Measurements from ENCODE around the gene OTULIN. TPM values are rescaled to one million over a fixed set of nuclear protein-coding genes. Genes with fewer than 3 reads are reported as not detected.

The OTULIN gene
- total RNA-seq, 2 experiments from 2014 or later: 71.2 to 80.7 TPM

- CTCF ChIA-PET: interaction anchor here (5.2 kb wide), 1 partner anchor 16 kb away, joined by 29 read pairs; no protein-coding TSS in a partner anchor
These were observed 45.9 kb downstream of the OTULIN start for GRCh38 chr5:14710313-14710994.

DNA sequence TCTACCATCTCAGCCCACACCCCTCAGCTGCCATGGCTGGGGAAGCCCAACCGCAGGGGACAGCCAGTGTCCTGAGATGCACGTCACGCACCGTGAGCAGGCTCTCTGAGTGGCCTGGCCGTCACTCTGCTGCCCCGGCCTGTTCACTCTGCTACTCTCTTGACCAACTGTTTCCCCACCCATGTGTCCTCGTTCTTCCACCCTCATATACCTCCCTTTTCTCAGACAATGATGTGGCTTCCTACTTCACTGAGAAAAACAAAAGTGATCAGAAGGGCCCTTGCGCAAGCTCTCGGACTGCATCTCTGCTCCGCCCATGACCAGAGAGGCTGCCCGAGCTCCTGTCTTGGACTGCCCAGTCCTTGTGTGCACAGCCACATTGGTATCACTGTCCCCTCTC is 47.6 kb downstream of the OTULIN start:
- ATAC-seq (no peak), DNase-seq (no peak)
- Mint-ChIP-seq H3K9me3 (ENCODE audit: insufficient read depth) (no peaks in the 10 kb centered on the region), H3K4me3 (no peak overlapping the region), H3K4me1 (ENCODE audit: low read depth) (peaks cover 31% of the 10 kb centered on the region), H3K27ac (peak overlapping the region; percentile 54), H3K36me3 (ENCODE audit: low read depth) (peaks cover 75% of the 10 kb centered on the region), H3K27me3 (ENCODE audit: low read depth) (no peaks in the 10 kb centered on the region)
- CTCF ChIA-PET: interaction anchor here (0.9 kb wide), 1 partner anchor 27 kb away, joined by 3 read pairs; no protein-coding TSS in a partner anchor
- POLR2A ChIA-PET: no interaction called here

More at GRCh38 chr5:14710313-14710994, 45.9 kb downstream of the OTULIN start:
- no peaks in the 10 kb centered on the region for H3K27me3 Mint-ChIP-seq (ENCODE audit: low read depth)
- H3K27ac Mint-ChIP-seq: peak overlapping the region; percentile 46
- H3K9me3 Mint-ChIP-seq (ENCODE audit: insufficient read depth): no peaks in the 10 kb centered on the region
- H3K4me3 Mint-ChIP-seq: no peak overlapping the region
- POLR2A ChIA-PET: no interaction called here
- H3K36me3 Mint-ChIP-seq (ENCODE audit: low read depth): peaks cover 80% of the 10 kb centered on the region
- H3K4me1 Mint-ChIP-seq (ENCODE audit: low read depth): peaks cover 48% of the 10 kb centered on the region
- ATAC-seq: no peak
- DNase-seq: no peak

GRCh38 chr5:14712666-14713065 is 48.1 kb downstream of the OTULIN start:
- H3K27ac Mint-ChIP-seq: peak overlapping the region; percentile 54
- CTCF ChIA-PET: interaction anchor here (0.9 to 2.0 kb wide), 2 partner anchors 15 to 27 kb away, joined by 3 to 9 read pairs; no protein-coding TSS in a partner anchor
- H3K9me3 Mint-ChIP-seq (ENCODE audit: insufficient read depth): no peaks in the 10 kb centered on the region
- H3K36me3 Mint-ChIP-seq (ENCODE audit: low read depth): peaks cover 74% of the 10 kb centered on the region
- peaks cover 26% of the 10 kb centered on the region for H3K4me1 Mint-ChIP-seq (ENCODE audit: low read depth)
- ATAC-seq (no peak), DNase-seq (no peak)
- H3K4me3 Mint-ChIP-seq: no peak overlapping the region
- POLR2A ChIA-PET: no interaction called here
- no peaks in the 10 kb centered on the region for H3K27me3 Mint-ChIP-seq (ENCODE audit: low read depth)

GRCh38 chr5:14713476-14714390 is 49.2 kb downstream of the OTULIN start:
- no peaks in the 10 kb centered on the region for H3K9me3 Mint-ChIP-seq (ENCODE audit: insufficient read depth)
- peaks cover 16% of the 10 kb centered on the region for H3K4me1 Mint-ChIP-seq (ENCODE audit: low read depth)
- no peak overlapping the region for H3K4me3 Mint-ChIP-seq
- no peaks in the 10 kb centered on the region for H3K27me3 Mint-ChIP-seq (ENCODE audit: low read depth)
- no peak for ATAC-seq
- CTCF ChIA-PET: interaction anchor here (2.0 kb wide), 1 partner anchor 14 kb away, joined by 9 read pairs; no protein-coding TSS in a partner anchor
- H3K27ac Mint-ChIP-seq: peak overlapping the region; percentile 52
- POLR2A ChIA-PET: no interaction called here
- no peak for DNase-seq
- peaks cover 66% of the 10 kb centered on the region for H3K36me3 Mint-ChIP-seq (ENCODE audit: low read depth)

- CTCF ChIA-PET: interaction anchor here (1.3 kb wide), 1 partner anchor 299 kb away, joined by 4 read pairs; no protein-coding TSS in a partner anchor
- H3K27ac Mint-ChIP-seq: peak overlapping the region; percentile 43
- POLR2A ChIA-PET: no interaction called here
- peaks cover 57% of the 10 kb centered on the region for H3K36me3 Mint-ChIP-seq (ENCODE audit: low read depth)
- H3K4me1 Mint-ChIP-seq (ENCODE audit: low read depth): peaks cover 10% of the 10 kb centered on the region
- DNase-seq (no peak), ATAC-seq (no peak)
- no peaks in the 10 kb centered on the region for H3K9me3 Mint-ChIP-seq (ENCODE audit: insufficient read depth)
- no peak overlapping the region for H3K4me3 Mint-ChIP-seq
- no peaks in the 10 kb centered on the region for H3K27me3 Mint-ChIP-seq (ENCODE audit: low read depth)
These were observed 50.2 kb downstream of the OTULIN start for GRCh38 chr5:14714706-14715105.

DNA sequence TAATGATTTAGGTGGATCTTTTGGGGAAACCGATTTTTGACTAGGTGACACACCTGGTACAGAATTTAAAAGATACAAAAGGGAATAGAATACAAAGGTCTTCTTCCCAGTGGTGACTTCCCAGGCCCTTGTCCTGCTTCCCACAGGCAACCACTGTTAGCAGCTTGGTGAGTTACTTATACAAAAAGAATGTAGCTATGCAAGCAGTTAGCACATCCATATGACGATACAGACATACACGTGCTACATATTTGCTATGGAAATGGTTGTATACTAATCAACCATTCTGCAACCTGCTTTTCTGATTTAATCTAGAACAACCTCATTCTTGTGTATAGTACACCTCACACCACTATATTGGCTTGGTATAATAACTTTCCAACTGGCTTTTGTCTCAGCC is 51.0 kb downstream of the OTULIN start:
- CTCF ChIA-PET: interaction anchor here (1.0 to 1.3 kb wide), 2 partner anchors 12 to 299 kb away, joined by 3 to 4 read pairs; no protein-coding TSS in a partner anchor
- peaks cover 11% of the 10 kb centered on the region for H3K4me1 Mint-ChIP-seq (ENCODE audit: low read depth)
- H3K4me3 Mint-ChIP-seq: no peak overlapping the region
- POLR2A ChIA-PET: no interaction called here
- no peaks in the 10 kb centered on the region for H3K27me3 Mint-ChIP-seq (ENCODE audit: low read depth)
- DNase-seq (no peak), ATAC-seq (no peak)
- H3K9me3 Mint-ChIP-seq (ENCODE audit: insufficient read depth): no peaks in the 10 kb centered on the region
- H3K36me3 Mint-ChIP-seq (ENCODE audit: low read depth): peaks cover 51% of the 10 kb centered on the region
- H3K27ac Mint-ChIP-seq: no peak overlapping the region

DNA sequence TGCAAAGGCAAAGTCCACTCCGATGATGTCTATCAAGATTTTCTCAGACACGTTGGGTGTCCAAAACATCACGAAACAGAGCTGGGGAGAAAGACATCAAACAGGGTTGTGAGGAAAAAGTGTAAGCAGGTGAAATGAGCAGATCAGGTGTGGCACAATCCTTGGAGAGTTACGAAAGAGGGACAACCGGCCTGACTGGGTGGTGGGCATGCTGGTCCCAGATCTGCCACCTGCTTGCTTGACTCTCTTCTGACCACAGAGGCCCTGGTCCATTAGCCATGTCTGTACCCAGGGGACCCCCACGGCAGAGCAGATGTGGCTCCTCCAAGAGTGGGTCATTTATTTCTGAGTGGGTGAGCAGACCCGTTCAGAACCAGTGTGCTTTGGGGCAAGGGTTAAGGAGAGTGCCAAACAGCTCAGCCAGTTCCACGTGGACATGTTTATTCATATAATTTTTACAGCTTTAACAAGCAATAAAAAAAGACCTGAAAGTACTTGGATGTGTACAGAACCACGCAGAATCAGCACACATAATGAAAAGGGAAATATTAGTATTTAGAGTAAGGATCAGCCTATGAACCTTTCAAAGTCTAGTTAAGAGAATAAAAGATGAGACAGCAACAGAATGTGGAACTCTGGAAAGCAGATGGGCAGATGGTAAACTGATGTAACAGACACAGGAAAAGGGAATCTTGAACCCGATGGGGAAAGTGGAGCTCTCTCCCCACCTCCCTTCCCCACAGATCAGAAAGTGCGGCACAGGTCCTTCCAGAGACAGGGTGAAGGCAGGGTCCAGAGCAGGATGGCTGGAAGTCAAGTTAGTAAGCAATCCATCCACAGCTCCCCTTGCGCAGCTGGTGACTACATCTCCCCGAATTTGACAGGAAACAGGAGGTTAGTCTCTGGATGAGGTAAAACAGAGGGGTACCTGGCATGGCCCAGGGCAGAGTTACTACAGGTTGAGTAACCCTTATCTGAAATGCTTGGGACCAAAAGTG is 52.5 kb downstream of the OTULIN start:
- Mint-ChIP-seq H3K27ac (no peak overlapping the region), H3K36me3 (ENCODE audit: low read depth) (peaks cover 36% of the 10 kb centered on the region), H3K27me3 (ENCODE audit: low read depth) (no peaks in the 10 kb centered on the region), H3K9me3 (ENCODE audit: insufficient read depth) (no peaks in the 10 kb centered on the region), H3K4me3 (no peak overlapping the region), H3K4me1 (ENCODE audit: low read depth) (peaks cover 14% of the 10 kb centered on the region)
- ATAC-seq (no peak), DNase-seq (no peak)
- CTCF ChIA-PET: interaction anchor here (1.3 kb wide), 1 partner anchor 10 kb away, joined by 4 read pairs; no protein-coding TSS in a partner anchor
- POLR2A ChIA-PET: interaction anchor here (1.3 kb wide), 1 partner anchor 275 kb away, joined by 3 read pairs; no protein-coding TSS in a partner anchor

GRCh38 chr5:14718778-14719177 is 54.3 kb downstream of the OTULIN start:
- Mint-ChIP-seq H3K27me3 (ENCODE audit: low read depth) (no peaks in the 10 kb centered on the region), H3K4me1 (ENCODE audit: low read depth) (peaks cover 10% of the 10 kb centered on the region), H3K27ac (no peak overlapping the region), H3K4me3 (no peak overlapping the region), H3K9me3 (ENCODE audit: insufficient read depth) (no peaks in the 10 kb centered on the region), H3K36me3 (ENCODE audit: low read depth) (peaks cover 22% of the 10 kb centered on the region)
- ATAC-seq (no peak), DNase-seq (no peak)
- ChIA-PET CTCF (interaction anchor here (0.6 to 2.1 kb wide), 3 partner anchors 8 to 356 kb away, joined by 3 to 5 read pairs (median 4); no protein-coding TSS in a partner anchor), POLR2A (no interaction called here)

DNA sequence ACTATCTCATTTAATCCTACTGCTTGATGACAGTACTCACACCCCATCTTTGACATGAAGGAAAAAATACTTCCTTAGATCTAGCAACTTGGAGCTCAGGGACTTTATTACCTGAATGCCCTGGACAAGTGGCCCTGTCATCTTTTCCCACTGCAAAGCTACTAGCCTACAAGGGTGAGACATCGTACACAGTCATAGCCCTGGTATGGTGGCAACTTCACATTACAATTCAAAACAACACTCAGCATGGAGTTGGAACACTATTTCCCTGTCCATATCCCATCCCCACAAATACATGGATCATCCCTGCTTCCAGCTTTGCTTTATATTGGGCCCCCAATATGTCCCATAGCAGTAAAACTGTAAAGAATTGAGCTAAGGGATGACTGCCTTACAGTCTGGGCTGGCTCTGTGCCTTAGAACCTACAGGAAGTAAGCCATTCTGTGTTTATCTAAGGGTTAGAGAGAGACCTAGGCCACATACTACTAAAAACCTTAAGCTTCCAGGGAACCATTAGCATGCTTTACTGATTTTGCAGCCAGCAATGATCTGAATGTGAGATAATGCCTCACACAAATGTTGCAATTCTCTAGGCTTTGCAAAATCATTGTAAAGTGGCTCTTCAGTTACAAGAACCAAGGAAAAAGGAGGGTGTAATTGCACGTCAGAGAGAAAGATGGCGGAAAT is 55.9 kb downstream of the OTULIN start:
- Mint-ChIP-seq H3K4me3 (no peak overlapping the region), H3K9me3 (ENCODE audit: insufficient read depth) (no peaks in the 10 kb centered on the region), H3K4me1 (ENCODE audit: low read depth) (peaks cover 6% of the 10 kb centered on the region), H3K36me3 (ENCODE audit: low read depth) (peaks cover 17% of the 10 kb centered on the region), H3K27me3 (ENCODE audit: low read depth) (no peaks in the 10 kb centered on the region), H3K27ac (no peak overlapping the region)
- POLR2A ChIA-PET: interaction anchor here (1.0 kb wide), 1 partner anchor 35 kb away, joined by 3 read pairs; no protein-coding TSS in a partner anchor
- no peak for DNase-seq
- no peak for ATAC-seq
- CTCF ChIA-PET: interaction anchor here (1.2 to 2.1 kb wide), 4 partner anchors 8 to 283 kb away, joined by 4 to 9 read pairs (median 6); no protein-coding TSS in a partner anchor

DNA sequence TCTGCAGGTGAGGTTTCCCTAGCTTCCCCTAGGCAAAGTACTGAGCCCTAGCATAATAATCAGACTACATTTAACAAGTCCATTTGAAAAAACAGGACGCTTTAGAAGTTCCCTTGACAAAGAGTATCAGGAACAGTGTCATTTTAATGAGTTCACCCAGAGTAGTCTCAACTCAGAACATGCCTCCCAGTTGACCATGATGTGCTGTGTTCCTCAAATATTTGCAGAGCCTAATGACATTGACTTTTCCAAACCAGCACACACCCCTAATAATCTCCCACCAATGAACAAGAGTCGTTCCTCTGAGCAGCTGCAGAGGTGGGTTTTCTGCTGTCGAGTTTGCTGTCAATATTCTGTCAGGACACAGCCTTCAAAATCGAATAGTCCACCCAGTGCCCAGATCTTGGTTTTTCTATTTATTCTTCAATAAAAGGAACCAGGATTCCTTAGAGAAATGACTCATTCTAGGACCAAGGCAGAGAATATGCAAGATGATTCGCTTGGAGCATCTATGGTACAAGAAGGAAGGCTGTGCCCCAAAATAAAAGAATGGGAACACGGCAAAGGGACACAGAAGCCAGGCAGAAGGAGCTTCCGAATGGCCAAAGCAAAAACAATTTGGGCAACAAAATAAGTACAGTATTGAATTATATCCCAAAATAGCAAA is 57.6 kb downstream of the OTULIN start:
- H3K4me1 Mint-ChIP-seq (ENCODE audit: low read depth): peaks cover 6% of the 10 kb centered on the region
- H3K27me3 Mint-ChIP-seq (ENCODE audit: low read depth): no peaks in the 10 kb centered on the region
- POLR2A ChIA-PET: no interaction called here

More for the DNA sequence above, 57.6 kb downstream of the OTULIN start:
- no peak overlapping the region for H3K4me3 Mint-ChIP-seq
- DNase-seq (no peak), ATAC-seq (no peak)
- CTCF ChIA-PET: interaction anchor here (1.1 to 1.2 kb wide), 2 partner anchors 55 to 149 kb away, joined by 3 to 4 read pairs; partner anchors contain the start of gene ANKH
- H3K27ac Mint-ChIP-seq: no peak overlapping the region
- no peaks in the 10 kb centered on the region for H3K9me3 Mint-ChIP-seq (ENCODE audit: insufficient read depth)
- peaks cover 5% of the 10 kb centered on the region for H3K36me3 Mint-ChIP-seq (ENCODE audit: low read depth)
